ENCODE results near the gene CRTC3. TPM values are rescaled to one million over a fixed set of nuclear protein-coding genes. Genes with fewer than 3 reads are reported as not detected.
"Not testable (repeated sequence)": the region's sequence is repeated elsewhere in the genome, so short reads cannot be mapped to it uniquely, and the experiment has no call there.

Gene CRTC3
- total RNA-seq, 1 donor from 2014 or later = 115 TPM

GRCh38 chr15:90513893-90514292 is 15.8 kb upstream of the CRTC3 start:
- intact Hi-C loops (cut with micrococcal nuclease) = not testable (repeated sequence)

DNA sequence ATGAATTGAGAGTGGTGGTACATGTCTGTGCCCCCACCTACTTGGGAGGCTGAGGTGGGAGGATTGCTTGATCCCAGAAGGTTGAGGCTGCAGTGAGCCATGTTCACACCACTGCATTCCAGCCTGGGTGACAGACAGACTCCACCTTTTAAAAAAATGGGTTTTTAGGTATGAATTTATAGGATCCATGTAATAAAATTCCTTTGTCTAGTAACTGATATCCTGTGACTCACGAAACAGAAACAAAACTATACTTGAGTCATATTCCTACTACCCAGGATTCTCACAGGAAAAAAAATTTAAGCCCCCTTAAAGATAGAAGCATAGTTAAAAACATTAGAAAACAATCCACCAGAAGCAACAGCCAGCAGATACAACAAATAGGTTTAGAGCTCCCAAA is 10.0 kb upstream of the CRTC3 start:
- intact Hi-C loops (cut with micrococcal nuclease) = no loop called here

DNA sequence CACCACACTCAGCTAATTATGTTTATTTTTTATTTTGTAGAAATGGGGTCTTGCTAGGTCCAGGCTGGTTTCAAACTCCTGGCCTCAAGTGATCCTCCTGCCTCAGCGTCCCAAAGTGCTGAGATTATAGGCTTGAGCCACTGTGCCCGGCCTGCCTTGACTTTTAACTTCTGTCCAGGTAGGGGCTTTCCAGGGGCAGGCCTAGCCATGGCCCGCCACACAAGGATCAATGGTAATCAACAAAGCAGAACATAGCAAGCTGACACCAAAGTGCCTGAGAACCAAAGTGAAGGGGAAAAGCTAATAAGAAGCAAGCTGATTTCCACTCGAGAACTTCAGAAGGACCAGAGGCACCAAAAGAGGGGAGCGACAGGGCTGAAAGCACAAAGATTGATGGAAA is 9.4 kb upstream of the CRTC3 start:
- intact Hi-C loops (cut with micrococcal nuclease) = no loop called here

DNA sequence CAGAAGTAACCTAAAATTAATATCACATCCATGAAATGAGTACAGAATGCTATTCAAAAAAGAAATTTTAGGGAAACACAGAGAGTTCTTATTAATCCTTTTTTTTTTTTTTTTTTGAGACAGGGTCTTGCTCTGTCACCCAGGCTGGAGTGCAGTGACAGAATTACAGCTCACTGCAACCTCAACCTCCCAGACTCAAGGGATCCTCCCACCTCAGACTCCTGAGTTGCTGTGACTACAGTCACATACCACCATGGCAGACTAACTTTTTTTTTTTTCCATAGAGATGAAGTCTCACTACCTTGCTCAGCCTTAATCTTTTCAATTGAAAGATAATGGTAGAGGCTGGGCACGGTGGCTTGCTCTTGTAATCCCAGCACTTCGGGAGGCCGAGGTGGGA is 6.3 kb upstream of the CRTC3 start:
- intact Hi-C loops (cut with micrococcal nuclease) = no loop called here

DNA sequence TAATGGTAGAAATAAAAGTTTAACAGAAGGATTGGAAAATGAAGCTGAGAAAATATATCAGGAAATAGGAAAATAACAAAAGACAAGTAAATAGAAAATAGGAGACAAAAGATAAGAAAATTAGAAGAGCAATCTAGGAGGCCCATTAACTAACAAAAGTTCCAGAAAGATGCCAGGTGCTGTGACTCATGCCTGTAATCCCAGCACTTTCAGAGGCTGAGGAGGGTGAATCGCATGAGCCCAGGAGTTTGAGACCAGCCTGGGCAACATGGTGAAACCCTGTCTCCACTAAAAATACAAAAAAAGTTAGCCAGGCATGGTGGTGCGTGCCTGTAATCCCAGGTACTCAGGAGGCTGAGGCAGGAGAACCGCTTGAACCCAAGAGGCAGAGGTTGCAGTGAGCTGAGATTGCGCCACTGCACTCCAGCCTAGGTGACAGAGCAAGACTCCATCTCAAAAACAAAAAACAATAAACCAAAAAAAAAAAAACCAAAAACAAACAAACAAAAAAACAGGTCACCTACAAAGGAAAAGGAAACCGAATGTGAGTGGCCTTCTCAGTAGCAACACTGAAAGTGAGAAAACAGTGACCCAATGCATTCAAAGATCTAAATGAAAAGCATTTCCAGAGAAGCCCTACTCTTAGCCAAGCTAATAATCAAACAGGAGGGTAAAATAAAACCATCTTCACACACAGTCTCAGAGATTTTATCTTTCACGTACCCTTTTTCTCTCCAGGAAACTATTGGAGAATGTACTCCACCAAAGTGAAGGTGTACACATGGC is 5.5 kb upstream of the CRTC3 start:
- intact Hi-C loops (cut with micrococcal nuclease) = not testable (repeated sequence)

DNA sequence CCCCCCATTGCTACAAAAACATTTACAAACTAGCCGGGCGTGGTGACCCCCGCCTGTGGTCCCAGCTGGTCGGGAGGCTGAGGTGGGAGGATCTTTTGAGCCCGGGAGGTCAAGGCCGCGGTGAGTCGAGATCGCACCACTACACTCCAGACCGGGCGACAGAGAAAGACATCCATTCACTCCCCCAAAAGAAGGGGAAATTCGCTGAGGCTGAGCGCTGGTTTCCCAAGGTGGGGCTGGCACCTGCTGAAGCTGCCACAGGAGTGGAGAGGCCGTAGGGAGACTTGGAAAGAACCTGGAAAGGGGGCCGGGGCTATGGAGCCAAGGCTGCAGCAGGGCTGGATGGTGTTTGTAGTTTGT is 732 bp upstream of the CRTC3 start:
- intact Hi-C loops (cut with micrococcal nuclease) = no loop called here

GRCh38 chr15:90530250-90531051 is 728 bp downstream of the CRTC3 start:
- intact Hi-C loops (cut with micrococcal nuclease) = loop anchor here (1.0 to 10.0 kb wide), 5 partner anchors 9 to 404 kb away; partner anchors contain the start of genes MAN2A2 and UNC45A

GRCh38 chr15:90531147-90531546 is 1.4 kb downstream of the CRTC3 start:
- intact Hi-C loops (cut with micrococcal nuclease) = loop anchor here (2.0 to 10.0 kb wide), 4 partner anchors 44 to 404 kb away; partner anchors contain the start of genes MAN2A2 and UNC45A

DNA sequence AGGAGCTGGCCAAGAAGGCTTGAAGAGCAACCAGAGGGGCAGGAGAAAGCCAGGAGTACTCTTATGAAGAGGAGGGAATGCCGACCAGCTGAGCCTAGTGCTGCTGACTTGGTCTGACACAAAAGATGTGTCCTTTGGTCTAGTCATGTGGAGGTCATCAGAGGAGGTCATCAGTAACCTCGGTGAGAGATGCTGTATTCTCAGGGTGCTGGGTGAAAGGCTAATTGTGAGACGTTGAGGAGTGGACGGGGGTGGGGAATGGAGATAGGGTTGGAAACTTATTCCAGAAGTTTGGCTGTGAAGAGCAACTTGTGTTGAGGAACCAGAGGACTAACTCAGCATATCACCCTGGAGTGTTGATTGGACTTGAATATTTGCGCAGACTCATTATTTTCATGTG is 5.5 kb downstream of the CRTC3 start:
- intact Hi-C loops (cut with micrococcal nuclease) = loop anchor here (10.0 kb wide), 1 partner anchor 370 kb away; the partner anchor contains the start of gene MAN2A2

DNA sequence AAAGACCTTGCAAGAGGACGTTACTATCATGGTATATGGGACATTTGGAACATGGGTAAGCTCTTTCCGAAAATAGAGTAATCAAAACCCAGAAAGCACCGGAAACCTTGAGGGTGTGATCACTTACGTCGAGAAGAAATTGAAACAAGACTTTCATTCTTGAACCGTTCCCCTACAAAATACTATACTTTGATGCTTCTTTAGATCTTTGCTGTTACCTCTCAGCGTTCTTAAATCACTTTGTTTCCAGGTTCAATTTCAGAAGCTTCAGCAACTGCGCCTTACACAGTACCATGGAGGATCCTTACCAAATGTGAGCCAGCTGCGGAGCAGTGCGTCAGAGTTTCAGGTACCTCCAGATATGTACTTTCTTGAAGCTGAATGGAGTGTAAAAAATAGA is 10.1 kb downstream of the CRTC3 start:
- intact Hi-C loops (cut with micrococcal nuclease) = loop anchor here (1.0 to 10.0 kb wide), 4 partner anchors 9 to 365 kb away; partner anchors contain the start of gene MAN2A2

DNA sequence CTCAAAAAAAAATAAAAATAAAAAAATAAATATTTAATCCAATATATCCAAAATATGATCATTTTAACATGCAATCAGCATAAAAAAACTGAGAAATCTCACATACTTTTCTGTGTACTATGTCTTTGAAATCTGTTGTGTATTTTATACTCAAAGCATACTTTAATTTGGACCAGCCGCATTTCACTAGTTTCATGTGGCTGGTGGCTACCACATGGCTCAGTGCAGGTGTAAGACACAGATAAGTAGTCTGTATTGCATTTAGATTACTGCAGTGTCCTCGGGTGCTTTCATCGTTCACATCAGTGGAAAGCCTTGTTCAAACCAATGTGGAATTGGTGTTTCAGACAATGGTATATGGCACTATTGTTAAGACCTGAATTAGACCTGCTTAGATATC is 11.0 kb downstream of the CRTC3 start:
- intact Hi-C loops (cut with micrococcal nuclease) = loop anchor here (2.0 kb wide), 1 partner anchor 20 kb away; no protein-coding TSS in a partner anchor

DNA sequence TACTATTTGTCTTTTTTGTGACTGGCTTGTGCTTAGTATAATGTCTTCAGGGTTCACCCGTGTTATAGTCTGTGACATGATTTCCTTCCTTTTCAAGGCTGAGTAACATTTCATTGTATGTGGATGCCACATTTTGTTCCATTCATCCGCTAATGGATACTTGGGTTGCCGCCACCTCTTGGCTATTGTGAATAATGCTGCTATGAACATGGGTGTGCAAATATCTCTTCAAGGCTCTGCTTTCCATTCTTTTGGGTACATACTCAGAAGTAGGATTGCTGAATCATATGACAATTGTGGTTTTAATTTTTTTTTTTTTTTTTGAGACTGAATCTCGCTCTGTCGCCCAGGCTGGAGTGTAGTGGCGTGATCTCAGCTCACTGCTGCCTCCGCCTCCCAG is 15.4 kb downstream of the CRTC3 start:
- intact Hi-C loops (cut with micrococcal nuclease) = loop anchor here (1.0 kb wide), 1 partner anchor 16 kb away; no protein-coding TSS in a partner anchor

GRCh38 chr15:90547540-90547939 is 17.8 kb downstream of the CRTC3 start:
- intact Hi-C loops (cut with micrococcal nuclease) = no loop called here

DNA sequence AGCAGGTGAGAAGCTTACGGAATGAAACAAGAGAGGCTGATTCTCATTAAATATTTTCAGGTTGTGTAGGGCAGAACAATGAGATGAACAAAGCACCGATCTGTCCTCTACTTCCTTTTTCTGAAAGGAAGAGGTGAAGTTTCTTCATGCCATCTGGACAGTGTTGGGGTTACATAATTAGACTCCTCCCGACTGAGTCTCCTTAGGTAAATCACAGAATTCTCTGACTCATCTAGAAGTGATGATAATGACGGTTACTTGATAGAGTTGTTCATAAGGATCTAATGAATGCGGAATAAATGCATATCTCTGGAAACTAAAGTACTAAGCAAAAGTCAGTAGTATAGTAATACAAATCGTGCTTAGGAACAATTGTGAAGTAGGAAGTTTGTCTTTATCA is 21.2 kb downstream of the CRTC3 start:
- intact Hi-C loops (cut with micrococcal nuclease) = no loop called here

- intact Hi-C loops (cut with micrococcal nuclease) = no loop called here
These were observed 22.6 kb downstream of the CRTC3 start for GRCh38 chr15:90552162-90552928.

DNA sequence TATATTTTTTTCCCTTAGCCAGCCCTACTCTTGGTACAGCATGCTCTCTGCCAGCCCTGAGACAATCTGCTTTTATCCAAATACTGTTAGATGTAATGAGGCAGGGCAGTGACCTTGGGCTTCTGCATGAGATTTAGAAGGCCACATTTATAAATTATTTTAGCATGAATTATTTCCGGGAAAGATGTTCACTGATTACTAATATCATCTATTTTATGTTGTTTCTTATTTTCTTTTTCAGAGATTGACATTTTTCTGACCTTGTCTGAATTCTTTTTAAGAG is 23.1 kb downstream of the CRTC3 start:
- intact Hi-C loops (cut with micrococcal nuclease) = no loop called here

DNA sequence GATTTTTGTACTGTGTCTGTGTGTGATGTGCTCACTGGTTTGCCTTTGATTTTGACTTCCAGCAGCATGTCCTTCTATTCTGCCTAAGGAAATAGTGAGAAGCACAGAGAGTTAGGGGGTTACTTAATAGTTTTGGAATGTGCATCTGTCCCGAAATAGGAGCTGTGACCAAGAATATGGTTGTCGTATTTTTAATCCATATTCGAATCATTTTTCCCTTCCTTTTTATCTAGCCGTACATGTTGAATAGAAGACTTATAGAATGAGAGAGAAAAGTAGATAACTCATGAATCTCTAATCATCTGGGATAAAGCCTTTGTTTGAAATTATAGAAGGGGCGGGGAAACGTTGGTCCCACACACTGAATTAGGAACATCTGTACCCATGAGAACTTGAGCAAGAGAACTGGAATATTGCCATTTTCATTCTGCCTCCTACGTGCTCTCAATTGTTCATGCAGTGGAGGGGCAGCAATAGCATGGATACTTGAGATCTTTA is 23.6 kb downstream of the CRTC3 start:
- intact Hi-C loops (cut with micrococcal nuclease) = no loop called here

- intact Hi-C loops (cut with micrococcal nuclease) = no loop called here
These were observed 27.7 kb downstream of the CRTC3 start for GRCh38 chr15:90557186-90558084.

DNA sequence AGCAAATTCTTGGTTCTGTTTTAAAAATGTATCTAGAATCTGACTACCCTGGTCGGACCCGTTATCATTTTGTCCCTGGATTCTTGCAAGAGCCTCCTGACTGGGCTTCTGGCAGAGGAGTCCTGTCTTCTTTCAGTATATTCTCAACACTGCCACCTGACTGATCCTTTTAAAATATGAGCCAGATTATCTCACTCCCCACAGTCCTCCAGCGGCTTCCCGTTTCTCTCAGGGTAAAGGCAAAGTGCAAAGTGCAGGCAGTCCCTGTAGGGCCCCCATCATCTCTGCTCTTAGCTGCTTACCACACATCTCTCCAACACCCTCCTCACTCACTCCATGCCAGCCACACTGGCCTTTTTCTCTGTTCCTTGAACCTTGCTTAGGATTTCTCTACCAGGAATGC is 28.4 kb downstream of the CRTC3 start:
- intact Hi-C loops (cut with micrococcal nuclease) = no loop called here

GRCh38 chr15:90559119-90559518 is 29.4 kb downstream of the CRTC3 start:
- intact Hi-C loops (cut with micrococcal nuclease) = no loop called here

Measured in T-helper 1 cell treated with Interleukin-12 subunit alpha and Interleukin-12 subunit beta and Interleukin-4 antibody, amounts not matched to agents 30 ng/mL and 1 ng/mL, for 36 hours (primary cell).